Measurements from ENCODE around the gene CADM4.
A peak's percentile ranks its signal among the peaks of the same experiment; 100 is the strongest.
"Not testable (repeated sequence)": the region's sequence is repeated elsewhere in the genome, so short reads cannot be mapped to it uniquely, and the experiment has no call there.

Gene CADM4

DNA sequence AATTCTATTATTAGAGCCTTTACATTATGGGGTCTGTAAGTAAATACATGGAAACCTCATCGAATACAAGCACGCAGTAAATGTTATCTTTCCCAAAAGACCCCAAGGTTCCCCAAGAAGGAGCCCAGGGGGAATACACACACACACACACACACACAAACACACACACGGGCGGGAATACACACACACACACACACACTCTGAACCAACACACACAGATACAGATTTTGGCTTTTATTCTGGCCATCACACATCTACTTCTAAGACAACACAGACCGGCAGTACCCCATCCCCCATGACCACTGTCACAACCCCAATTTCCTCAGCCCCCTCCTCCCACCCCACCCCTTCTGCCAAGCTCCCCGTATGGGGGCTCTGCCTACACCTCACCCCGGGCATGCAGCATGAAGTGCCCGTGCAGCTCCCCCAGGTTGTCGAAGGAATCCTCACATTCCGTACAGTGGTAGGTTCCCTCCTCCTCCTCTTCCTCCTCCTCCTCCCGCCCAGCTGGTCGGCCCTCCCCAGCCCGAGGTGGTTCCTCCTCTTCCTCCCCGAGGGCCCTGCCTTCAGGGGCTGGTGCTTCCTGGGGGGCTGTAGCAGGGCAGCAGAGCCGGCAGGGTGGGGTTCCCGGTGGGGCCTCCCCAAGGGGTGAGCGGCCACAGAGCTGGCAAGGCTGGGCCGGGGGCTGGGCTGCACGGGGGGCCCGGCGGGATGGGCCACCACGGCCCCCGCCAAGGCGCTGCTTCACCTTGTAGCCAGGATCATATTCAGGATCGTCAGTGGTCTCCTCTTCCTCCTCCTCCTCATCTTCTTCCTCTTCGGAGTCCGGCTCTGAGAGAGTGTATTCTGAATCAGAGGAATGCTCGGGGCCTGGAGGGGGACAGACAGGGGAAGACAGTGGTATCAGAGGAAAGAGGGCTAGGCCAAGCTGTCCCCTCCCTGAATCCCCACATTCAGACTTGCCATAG, 32.1 kb downstream of the CADM4 start:
- no peak for TF ChIP-seq JUND (IDR thresholded peaks at IDR 0.05; ENCODE audit: low read depth)
- DNase-seq (ENCODE audit: low read depth in 1 of 2, low spot score in 1 of 2) = no peak
- in situ Hi-C loops (cut with HindIII; ENCODE audit: low pct_unique_long_range_greater_than_20kb, low sequenced_read_pairs) = no loop called here

DNA sequence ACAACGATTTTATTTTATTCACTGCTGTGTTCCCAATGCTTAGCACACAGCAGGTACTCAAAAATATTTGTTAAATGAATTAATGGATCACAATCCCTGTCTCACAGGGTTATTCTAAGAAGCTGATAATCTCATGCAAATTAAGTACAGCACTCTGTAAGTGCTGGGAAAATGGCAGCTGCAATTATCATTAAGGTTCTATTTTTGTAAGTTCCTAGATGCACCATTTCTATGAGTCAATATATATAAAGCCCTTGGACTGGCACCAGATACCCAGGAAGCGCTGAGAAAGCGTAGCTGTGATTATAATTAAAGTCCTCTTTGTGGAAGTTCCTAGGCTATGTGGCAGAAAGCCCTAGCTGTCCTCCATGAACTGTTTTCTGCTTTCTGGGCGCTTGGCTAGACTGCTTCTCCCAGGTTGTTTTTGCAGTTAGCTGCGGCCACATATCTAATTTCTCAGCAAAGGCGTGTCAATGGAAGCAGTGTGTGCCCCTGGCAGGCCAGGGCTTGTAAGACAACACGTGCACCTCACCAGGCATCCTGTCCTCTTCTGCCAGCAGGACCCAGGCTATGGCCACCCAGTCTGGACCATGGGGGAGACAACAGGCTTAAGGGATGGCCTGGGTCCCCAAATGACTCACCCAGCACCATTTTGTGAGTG, 33.0 kb downstream of the CADM4 start:
- in situ Hi-C loops (cut with HindIII; ENCODE audit: low pct_unique_long_range_greater_than_20kb, low sequenced_read_pairs) = no loop called here
- no peak for DNase-seq (ENCODE audit: low read depth in 1 of 2, low spot score in 1 of 2)
- TF ChIP-seq JUND (IDR thresholded peaks at IDR 0.05; ENCODE audit: low read depth) = no peak

DNA sequence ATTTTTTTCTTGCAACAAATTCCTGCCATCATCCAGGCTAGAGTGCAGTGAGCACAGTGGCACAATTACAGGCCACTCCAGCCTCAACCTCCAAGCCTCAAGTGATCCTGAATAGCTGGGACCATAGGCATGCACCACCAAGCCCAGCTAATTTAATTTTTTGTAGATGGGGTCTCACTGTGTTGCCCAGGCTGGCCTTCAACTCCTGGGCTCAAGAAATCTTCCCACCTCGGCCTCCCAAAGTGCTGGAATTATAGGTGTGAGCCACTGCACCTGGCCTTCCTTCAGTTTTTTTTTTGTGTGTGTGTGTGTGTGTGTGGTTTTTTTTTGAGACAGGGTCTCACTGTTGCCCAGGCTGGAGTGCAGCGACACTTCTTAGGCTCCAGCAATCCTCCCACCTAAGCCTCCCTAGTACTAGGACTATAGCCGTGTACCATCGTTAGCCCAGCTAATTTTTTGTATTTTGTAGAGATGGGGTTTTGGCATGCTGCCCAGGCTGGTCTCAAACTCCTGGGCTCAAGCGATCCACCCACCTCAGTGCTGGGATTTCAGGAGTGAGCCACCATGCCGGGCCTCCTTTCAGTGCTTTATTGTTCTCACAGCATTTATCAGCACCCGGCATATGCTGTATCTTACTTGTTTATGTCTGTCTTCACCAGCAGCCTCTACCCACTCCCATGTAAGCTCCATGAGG, 33.6 kb downstream of the CADM4 start:
- in situ Hi-C loops (cut with HindIII; ENCODE audit: low pct_unique_long_range_greater_than_20kb, low sequenced_read_pairs) = no loop called here
- DNase-seq (ENCODE audit: low read depth in 1 of 2, low spot score in 1 of 2) = no peak
- no peak for TF ChIP-seq JUND (IDR thresholded peaks at IDR 0.05; ENCODE audit: low read depth)

DNA sequence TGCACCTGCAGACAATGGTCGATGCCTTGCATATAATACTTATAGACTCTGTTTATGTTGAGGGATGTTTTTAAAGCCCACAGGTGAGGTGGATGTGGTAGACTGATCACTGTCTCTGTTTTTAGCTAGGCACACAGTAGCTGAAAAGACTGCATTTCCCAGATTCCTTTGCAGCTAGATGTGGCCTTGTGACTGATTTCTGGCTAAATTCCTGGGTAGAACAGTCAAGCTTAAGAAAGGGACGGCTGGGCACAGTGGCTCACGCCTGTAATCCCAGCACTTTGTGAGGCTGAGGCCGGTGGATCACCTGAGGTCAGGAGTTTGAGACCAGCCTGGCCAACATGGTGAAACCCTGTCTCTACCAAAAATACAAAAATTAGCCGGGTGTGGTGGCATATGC, 39.3 kb downstream of the CADM4 start:
- DNase-seq (ENCODE audit: low read depth in 1 of 2, low spot score in 1 of 2); in situ Hi-C loops (cut with HindIII; ENCODE audit: low pct_unique_long_range_greater_than_20kb, low sequenced_read_pairs): not testable (repeated sequence)

DNA sequence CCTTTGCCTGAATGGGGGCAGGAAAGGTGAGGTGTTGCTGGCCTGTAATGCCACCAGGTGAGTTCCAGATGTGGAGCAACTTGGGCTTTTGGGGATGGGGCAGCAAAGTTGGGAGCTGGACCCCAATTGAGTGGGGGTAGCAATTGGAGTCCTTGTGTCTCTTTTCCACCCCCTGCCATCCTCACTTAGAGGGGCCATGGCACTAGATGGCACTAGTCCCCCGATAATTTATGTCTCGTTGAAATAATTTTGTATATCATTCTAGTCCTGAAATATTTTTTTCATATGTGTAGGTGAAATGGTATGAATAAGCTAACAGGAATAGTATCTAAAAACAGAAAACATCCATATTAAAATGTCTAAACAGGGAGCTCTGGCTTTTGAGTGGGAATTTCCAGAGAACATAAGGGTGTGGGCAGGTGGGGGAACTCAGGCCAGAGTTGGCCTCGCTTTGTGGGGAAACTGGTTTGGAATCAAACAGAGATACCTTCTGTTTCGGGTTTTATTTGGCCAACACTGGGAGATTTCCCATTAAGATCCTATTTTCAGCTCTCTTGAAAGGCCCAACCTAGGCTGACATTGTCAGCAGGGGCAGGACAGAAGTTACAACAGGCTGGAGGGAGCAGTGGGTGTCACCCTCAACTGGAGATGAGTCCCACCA, 39.9 kb downstream of the CADM4 start:
- in situ Hi-C loops (cut with HindIII; ENCODE audit: low pct_unique_long_range_greater_than_20kb, low sequenced_read_pairs) = no loop called here
- DNase-seq (ENCODE audit: low read depth in 1 of 2, low spot score in 1 of 2) = no peak
- TF ChIP-seq JUND (IDR thresholded peaks at IDR 0.05; ENCODE audit: low read depth) = no peak

DNA sequence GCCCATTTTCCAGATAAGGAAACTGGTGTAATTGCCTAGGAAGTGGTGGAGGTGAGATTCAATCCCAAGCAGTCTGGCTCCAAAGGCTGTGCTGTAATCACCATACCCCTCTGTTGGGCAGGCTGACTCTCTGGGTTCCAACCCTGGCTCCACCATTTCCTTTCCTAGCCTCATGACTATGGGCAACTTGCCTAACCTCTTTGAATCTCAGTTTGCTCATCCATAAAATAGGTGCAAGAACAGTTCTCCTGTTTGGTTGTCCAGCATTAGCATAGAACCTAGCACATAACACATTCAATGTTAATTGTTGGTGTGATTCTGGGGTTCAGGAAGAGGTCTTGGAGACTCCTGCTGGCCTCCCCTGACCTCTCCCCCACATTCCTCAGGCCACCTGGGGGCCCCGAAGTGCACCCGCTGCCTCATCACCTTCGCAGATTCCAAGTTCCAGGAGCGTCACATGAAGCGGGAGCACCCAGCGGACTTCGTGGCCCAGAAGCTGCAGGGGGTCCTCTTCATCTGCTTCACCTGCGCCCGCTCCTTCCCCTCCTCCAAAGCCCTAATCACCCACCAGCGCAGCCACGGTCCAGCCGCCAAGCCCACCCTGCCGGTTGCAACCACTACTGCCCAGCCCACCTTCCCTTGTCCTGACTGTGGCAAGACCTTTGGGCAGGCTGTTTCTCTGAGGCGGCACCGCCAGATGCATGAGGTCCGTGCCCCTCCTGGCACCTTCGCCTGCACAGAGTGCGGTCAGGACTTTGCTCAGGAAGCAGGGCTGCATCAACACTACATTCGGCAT, 41.0 kb downstream of the CADM4 start:
- TF ChIP-seq JUND (IDR thresholded peaks at IDR 0.05; ENCODE audit: low read depth) = no peak
- no peak for DNase-seq (ENCODE audit: low read depth in 1 of 2, low spot score in 1 of 2)
- in situ Hi-C loops (cut with HindIII; ENCODE audit: low pct_unique_long_range_greater_than_20kb, low sequenced_read_pairs) = no loop called here

DNA sequence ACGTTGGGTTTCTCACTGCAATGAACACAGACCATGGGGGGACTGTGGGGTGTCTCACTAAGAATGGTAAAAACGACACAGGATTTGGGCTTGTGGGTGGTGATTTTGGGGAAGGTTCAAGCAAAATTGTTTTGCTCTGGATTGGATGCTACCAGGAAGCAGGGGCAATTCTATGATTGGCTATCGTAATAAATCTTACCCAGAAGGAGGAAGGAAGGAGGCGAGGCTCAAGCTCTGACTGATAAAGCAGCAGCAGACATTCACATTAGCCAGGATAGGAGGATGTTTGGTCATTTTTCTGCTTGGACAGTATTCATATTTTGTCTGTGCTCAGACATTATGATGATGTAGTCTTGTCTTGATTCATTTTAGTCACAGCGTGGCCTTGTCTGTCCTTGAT, 41.8 kb downstream of the CADM4 start:
- TF ChIP-seq JUND (IDR thresholded peaks at IDR 0.05; ENCODE audit: low read depth) = no peak
- in situ Hi-C loops (cut with HindIII; ENCODE audit: low pct_unique_long_range_greater_than_20kb, low sequenced_read_pairs) = no loop called here
- no peak for DNase-seq (ENCODE audit: low read depth in 1 of 2, low spot score in 1 of 2)

DNA sequence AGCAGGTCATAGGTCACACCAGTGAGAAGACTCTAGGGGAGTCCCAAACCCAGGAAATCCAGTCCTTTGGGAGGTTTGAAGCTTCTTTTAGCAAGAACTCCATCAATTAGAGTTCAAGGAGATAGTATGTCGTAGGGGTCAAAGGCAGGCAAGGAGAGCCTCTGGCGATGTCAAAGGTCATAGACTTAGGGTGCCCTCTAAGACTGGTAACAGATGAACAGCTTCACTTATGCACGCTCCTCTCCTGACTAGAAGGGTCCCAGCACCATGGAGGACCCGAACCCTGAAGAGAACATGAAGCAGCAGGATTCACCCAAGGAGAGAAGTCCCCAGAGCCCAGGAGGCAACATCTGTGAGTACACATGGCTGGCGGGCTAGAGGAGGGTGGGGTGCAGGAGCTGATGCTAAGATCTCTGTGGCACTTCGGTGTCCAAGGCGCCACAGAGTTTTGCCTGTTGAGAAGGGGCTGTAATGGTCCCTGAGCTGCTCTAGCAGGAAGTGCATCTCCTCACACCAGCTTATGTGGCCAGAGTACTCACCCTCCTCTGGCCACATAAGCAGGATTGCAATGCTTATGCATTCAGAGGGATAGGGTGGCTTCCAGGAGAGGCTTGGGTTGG, 42.7 kb downstream of the CADM4 start:
- in situ Hi-C loops (cut with HindIII; ENCODE audit: low pct_unique_long_range_greater_than_20kb, low sequenced_read_pairs) = no loop called here
- DNase-seq (ENCODE audit: low read depth in 1 of 2, low spot score in 1 of 2) = no peak
- TF ChIP-seq JUND (IDR thresholded peaks at IDR 0.05; ENCODE audit: low read depth) = no peak

DNA sequence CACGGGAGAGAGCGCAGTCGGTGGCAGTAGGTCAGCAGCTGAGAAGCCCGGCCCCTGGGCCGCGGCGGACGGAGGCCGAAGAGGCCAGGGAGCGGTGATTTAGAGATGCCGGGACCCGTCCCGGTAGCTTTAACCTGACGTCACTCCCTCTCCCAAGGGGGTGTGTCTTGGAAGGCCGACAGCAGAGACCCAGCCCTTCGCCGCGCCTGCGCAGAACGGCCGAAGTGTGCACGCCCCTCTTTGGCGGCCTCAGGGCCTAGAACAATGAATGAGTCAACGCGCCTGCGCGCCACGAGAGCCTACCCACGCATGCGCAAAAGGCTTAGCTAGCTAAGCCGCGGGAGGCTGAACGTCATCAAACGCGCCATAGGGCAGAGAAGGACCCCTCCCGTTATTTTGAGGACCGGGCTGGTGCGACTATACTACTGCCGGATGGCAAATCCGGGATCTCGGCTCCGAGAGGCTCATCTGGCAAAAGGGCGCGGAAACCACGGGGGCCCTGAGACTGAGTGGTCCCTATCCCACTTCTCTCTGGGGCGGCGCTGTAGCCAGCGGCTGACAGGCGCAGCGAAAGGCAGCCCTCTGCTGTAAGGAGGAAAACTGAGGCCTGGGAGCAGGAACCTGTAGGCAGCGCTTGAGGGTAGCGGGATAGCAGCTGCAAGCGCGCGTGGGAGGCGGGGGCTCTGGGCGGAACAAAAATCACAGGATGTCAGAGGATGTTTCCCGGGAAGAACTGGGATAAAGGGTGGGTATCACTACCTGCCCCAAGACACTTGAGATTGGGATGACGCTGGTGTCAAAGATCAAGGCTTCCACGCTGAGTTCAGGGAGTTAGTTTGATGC, 43.4 kb downstream of the CADM4 start, which contains the start of the genes IRGQ and ZNF576:
Gene IRGQ (minus strand): TSS at position 136 of the 843 bp plus-strand sequence. CDS start 796 bp downstream, outside the sequence.
Gene ZNF576 (plus strand): TSS at position 597 of the 843 bp plus-strand sequence. CDS start 514 bp downstream, outside the sequence.
- DNase-seq (ENCODE audit: low read depth in 1 of 2, low spot score in 1 of 2) = peak; percentile 87 to 98
- no peak for TF ChIP-seq JUND (IDR thresholded peaks at IDR 0.05; ENCODE audit: low read depth)
- in situ Hi-C loops (cut with HindIII; ENCODE audit: low pct_unique_long_range_greater_than_20kb, low sequenced_read_pairs) = no loop called here

DNA sequence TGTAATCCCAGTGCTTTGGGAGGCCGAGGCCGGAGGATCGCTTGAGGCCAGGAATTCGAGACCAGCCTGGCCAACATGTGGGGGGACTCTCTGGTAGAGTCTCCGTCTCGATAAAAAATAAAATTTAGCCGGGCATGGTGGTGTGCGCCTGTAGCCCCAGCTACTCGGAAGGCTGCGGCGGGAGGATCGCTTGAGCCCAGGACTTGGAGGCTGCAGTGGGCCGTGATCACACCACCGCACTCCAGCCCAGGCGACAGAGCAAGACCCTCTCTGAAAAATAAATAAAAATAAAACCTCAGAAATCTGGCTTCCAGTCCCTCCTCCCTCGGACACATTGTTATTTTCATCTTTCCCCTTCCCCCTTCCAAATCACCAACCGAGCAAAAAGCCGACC, 44.0 kb downstream of the CADM4 start:
- in situ Hi-C loops (cut with HindIII; ENCODE audit: low pct_unique_long_range_greater_than_20kb, low sequenced_read_pairs) = no loop called here
- no peak for TF ChIP-seq JUND (IDR thresholded peaks at IDR 0.05; ENCODE audit: low read depth)
- no peak for DNase-seq (ENCODE audit: low read depth in 1 of 2, low spot score in 1 of 2)
